ENCODE data around the gene ARFGAP1.
"Not testable (repeated sequence)": the region's sequence is repeated elsewhere in the genome, so short reads cannot be mapped to it uniquely, and the experiment has no call there.

Gene ARFGAP1

GRCh38 chr20:63322146-63322932 lies 49.7 kb downstream of the ARFGAP1 start:
- no peak for DNase-seq

DNA sequence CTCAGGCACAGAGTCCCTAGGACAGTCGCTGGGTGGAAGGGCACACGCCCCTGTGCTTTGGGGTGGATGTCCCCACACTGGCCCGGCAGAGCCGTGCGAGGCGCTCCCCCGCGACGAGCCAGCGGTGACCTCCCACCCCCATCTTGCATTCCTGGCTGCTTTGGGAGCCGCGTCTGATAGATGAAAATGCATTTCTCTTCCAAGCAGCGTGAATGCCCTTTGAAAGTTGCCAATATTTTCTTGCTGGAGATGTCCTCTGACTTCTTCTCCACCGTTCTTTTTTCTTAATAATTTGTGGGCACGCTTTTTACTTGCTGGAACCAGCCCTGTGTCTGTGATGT lies 50.3 kb downstream of the ARFGAP1 start:
- no peak for DNase-seq

DNA sequence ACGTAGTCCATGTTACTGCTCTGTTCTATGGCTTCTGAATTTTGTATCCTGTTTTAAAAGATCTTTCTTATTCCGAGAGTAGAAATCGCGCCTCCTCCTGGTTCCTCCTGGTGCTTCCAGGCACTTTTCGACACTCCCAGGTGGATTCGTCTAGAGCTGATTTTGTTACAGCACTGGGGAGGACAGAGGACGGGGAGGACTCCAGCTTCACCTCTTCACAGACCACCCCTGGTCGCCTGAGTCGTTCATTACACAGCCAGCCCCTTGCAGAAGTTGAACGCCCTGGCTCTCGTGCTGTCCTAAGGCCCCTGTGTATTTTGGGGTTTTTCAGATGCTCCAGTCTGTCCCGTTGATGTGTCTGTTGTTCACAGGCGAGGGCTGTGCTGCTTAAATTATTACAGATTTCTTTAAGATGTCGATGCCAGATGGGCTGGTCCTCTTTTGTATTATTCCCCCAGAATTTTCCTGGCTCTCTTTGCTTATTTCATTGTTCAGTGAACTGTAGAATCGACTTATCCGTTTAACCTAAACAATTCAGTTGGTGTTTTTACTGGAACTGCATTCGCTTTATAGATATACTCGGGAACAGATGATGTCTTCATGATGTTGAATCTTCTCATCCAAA lies 50.9 kb downstream of the ARFGAP1 start:
- no peak for DNase-seq

DNA sequence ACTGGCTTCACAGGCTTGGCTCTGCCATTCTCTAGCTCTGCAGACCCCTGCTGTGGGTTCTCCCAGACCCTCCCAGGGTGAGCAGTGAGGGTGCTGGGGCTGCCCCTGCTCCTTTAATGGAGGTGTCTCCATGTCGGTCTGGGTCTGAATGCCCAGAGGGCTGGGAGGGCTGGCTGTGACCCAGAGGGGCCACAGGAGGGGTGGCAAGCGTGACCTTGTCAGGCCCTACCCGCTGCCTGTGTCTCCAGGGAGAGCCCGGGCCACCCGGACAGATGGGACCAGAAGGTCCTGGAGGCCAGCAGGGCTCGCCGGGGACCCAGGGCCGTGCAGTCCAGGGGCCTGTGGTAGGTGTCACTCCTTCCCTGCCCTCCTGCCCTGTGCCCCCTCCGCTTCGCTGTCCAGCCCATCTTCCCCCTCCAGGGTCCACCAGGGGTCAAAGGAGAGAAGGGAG lies 52.4 kb downstream of the ARFGAP1 start:
- DNase-seq: no peak

DNA sequence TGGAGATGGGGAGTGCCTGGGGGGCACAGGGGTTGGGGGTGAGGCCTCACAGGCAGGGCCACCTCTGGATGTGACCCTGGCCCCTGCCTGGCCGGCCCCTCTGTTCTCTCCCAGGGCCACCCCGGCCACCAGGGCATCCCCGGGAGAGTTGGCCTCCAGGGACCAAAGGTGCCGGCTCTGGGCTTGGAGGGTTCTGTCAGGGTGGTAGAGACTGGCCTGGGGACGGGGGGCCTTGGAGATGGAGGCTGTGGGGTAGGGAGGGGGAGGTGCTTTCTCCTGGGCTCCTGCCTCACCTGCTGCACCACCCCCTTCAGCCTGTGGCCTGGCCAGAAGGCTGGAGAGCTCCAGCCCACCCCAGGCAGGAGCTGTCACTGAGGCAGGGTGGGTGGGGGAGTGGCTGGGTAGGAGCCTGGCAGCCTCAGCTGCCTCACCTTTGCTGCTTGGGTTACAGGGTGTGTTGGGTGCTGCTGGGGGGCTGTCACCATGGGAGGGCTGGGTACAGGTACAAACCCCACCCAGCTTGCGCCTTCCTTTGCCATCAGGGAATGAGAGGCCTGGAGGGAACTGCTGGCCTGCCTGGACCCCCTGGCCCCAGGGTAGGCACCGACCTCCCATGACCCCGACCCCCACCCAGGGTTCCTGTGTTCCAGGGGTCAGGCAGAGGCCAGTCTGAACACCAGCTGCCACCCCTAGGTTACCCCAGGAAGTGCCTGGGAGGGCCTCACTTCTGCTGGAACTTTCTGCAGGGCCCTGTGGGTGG lies 53.1 kb downstream of the ARFGAP1 start:
- no peak for DNase-seq

DNA sequence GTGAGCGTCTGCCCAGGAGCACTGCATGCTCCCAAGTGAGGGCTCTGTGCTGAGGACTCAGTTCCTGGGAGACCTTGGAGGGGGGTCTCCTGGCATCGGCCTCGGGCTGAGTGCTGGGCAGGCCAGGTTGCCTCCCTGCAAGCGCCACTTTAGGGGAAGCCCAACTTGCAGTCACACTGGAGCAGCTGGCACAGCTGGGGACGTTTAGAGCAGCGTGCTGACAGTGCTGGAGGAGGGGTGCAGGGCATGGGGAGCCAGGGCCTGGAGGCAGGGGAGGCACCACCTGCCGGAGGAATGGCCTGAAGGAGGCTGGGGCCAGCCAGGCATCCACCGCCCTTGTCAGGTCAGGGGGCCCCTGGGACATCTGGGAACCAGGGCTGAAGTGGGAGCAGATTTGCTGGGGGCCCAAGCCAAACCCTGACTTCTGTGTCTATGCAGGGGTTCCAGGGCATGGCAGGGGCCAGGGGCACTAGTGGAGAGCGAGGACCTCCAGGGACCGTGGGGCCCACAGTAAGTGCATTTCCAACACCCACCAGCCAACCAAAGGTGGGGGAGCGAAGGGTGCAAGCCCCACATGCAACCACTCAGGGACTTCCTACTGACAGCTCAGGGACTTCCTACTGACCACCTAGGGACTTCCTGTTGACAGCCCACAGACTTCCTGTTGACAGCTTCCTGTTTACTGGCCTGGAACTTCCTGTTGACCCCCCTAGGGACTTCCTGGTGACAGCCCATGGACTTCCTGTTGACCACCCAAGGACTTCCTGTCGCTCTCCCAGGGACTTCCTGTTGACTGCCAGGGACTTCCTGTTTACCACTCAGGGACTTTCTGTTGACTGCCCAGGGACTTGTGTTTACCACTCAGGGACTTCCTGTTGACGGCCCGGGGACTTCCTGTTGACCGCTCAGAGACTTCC lies 54.0 kb downstream of the ARFGAP1 start:
- no peak for DNase-seq

- DNase-seq: no peak
Measured at GRCh38 chr20:63327231-63327745, 54.7 kb downstream of the ARFGAP1 start.

GRCh38 chr20:63328026-63328700 lies 55.5 kb downstream of the ARFGAP1 start:
- no peak for DNase-seq

- DNase-seq: no peak
Measured at GRCh38 chr20:63328718-63329275, 56.2 kb downstream of the ARFGAP1 start.

DNA sequence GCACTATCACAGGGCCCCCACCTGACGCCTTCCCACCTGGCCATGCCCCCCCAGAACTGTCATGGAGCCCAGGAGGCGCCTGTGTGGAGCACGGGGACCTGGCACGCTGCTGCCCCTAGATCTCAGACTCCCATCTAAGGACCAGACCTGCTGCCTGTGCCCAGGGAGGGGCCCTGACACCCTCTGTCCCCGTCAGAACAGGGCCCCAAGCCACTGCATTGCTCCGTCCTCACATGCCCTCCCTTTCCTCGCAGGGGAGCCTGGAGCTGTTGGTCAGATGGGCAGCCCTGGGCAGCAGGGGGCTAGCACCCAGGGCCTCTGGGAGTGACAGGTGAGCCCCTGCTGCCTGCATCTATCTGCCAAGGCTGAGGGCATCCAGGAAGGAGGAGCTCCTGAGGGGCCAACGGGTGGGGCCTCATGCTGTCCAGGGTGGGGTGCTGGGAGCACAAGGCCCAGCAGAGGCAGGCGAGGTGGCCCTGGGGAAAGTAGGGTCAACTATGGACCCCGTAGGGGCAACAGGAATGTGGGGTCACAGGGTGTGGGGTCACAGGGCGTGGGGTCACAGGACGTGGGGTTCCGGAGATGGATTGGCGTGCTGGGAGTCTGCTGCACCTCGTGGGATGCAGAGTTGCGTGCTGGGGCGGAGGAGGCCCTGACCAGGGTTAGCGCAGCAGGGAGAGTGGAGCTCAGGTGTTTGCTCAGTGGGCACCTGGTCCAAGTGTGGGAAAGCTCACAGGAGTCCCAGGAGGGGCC lies 56.9 kb downstream of the ARFGAP1 start:
- no peak for DNase-seq

DNA sequence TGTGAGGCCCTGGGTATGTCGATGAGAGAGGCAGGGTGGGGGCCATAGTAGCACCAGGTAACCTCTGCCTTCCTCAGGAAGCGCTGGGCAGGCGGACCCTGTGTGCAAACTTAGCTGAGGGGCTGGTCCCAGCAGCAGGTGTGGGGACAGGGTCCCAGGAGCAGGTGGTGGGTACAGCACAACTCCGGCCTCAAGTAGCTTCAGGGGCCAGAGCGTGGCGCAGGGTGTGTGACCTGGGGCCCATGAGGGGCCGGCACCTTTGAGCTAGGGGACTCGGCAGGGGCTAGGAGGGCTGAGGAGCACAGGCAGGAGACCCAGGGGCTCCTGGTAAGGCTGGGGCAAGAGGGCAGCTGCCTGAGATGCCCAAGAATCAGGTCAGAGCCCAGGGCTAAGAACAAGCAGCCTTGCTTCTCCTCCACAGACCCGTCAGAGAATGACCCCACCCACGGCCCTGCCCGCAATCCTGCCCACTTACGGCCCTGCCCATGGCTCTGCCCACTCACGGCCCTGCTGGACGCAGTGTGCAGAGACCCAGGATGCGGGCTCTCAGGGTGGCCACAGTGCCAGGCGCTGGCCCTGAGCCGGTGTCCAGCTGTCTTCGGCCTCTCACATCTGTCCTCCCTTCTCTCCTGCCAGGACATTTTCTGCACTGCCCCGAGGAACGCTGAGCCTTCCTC lies 57.6 kb downstream of the ARFGAP1 start:
- DNase-seq: no peak

DNA sequence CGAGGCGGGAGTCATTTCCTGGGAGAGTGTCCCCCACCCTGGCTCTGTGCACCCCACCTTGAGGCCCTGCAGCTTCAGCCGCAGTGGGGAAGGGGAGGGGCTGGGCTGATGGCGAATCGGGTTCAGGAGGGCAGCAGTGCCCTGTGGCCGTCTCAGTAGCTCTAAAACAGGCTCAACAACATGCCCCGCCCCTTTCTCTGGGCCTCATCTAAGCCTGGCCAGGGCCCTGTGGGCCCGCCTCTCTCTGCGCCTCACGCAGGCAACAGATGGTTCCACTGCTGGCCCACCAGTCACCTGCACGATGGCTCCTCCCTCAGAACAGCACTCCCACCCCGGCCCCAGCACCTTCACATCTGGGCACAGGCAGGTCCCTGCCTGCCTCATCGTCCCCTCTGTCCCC lies 58.3 kb downstream of the ARFGAP1 start:
- DNase-seq: no peak

DNA sequence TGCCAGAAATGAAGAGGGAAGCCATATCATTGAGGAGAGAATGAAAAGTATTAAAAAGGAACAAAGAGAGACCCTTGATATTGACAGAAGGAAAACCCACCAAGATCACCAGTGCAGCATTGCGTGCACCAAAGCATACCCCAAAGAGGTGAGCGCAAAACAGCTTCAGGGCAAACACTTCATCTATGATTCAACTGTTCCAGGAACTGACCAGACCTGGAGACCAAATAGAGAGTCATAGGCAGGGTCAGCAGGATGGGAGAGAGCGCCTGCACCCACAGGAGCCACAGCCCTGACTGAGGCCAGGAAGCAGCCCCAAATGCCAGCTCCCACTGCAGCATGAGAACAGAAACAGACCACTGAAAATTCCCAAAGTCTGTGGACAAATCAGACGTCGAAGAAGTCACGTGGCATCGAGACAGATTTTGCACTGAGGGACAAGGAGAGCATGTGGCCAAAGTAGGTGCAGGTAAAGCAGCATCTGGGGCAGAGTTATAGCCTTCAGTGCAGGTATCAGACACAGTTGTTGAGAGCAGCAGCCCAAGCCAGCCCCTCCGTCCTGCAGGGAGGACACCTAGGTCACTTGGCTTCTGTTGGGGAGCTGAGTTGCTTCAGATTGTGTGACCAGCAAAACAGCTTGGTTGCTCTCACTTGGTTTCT lies 59.3 kb downstream of the ARFGAP1 start:
- no peak for DNase-seq

- DNase-seq: no peak
Measured at GRCh38 chr20:63332488-63333240, 60.1 kb downstream of the ARFGAP1 start.

DNA sequence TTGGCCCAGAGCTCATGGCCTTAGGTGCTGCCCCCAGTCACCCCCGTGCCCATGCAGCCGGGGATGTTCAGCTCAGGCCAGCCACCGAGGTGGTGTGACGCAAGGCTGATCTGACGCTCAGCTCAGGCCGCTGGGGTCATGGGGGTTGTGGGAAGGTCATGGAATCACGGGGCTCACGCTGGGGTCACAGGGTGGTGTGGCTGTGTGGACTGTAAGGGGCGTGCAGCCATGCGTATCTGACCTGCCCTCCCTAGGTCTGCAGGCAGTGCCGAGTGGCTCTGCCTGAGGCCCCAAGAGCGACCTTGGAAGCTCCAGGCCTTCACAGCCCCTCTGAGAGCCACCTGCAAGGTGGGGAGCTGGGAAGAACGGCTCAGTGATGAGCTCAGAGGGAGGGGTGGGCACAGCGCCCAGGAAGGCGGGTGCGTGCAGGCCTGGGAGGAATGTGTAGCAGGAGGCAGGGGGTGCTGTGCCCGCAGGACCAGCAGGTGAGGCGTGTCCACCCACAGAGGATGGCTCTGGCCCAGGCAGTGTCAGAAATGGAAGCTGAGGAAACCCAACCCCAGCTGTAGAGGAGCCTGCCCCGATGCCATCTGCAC lies 60.7 kb downstream of the ARFGAP1 start:
- DNase-seq: no peak

GRCh38 chr20:63334356-63334755 lies 61.7 kb downstream of the ARFGAP1 start:
- DNase-seq: no peak

DNA sequence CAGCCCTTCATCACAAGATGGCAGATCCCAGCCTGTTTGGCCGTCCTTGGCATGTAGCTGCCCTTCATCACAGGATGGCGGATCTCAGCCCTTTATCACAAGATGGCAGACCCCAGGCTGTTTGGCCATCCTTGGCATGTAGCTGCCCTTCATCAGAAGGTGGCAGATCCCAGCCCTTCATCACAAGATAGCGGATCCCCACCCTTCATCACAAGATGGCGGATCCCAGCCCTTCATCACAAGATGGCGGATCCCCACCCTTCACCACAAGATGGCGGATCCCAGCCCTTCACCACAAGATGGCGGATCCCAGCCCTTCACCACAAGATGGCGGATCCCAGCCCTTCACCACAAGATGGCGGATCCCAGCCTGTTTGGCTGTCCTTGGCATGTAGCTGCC lies 62.4 kb downstream of the ARFGAP1 start:
- not testable (repeated sequence) for DNase-seq

- DNase-seq: no peak
Measured at GRCh38 chr20:63335711-63336110, 63.1 kb downstream of the ARFGAP1 start.
